ENCODE results near the gene DCAF12.

- TF ChIP-seq CTCF (IDR thresholded peaks at IDR 0.05; ENCODE audit: insufficient read depth, low read length): no peak
- TF ChIP-seq POLR2AphosphoS5 (IDR thresholded peaks at IDR 0.05; ENCODE audit: low read depth): no peak
These were observed 20.4 kb downstream of the DCAF12 start for GRCh38 chr9:34106110-34106509.

Data from HL-60 (cell line).